Karpas-422 (cell line): Measurements from ENCODE around the gene PCCA. TPM values are rescaled to one million over a fixed set of nuclear protein-coding genes. Genes with fewer than 3 reads are reported as not detected.
"Not testable (repeated sequence)": the region's sequence is repeated elsewhere in the genome, so short reads cannot be mapped to it uniquely, and the experiment has no call there.

Experiments
- DNase-seq: peaks from one replicate; pipeline ENCODE4 v3.0.0-alpha.2; 2015
- H2AFZ ChIP-seq: fragments of 200-600 bp; sonication (generic); 2 replicates; pipeline ENCODE4 v1.6.1; 2014; ENCODE audit warnings: antibody characterized with exemption, low read length, mixed read lengths
- H3K27ac ChIP-seq: fragments of 200-600 bp; sonication (generic); 2 replicates; pipeline ENCODE4 v1.5.1; 2014; ENCODE audit warnings: mild to moderate bottlenecking, low read length, moderate library complexity
- H3K27me3 ChIP-seq: fragments of 200-600 bp; sonication (generic); 2 replicates; pipeline ENCODE4 v1.6.1; 2014; ENCODE audit warnings: low read length, mixed read lengths
- H3K36me3 ChIP-seq: fragments of 200-600 bp; sonication (generic); 2 replicates; pipeline ENCODE4 v1.6.1; 2014; ENCODE audit warnings: low read length, mixed read lengths; ENCODE audit not compliant: insufficient read depth
- H3K4me1 ChIP-seq: fragments of 200-600 bp; sonication (generic); 2 replicates; pipeline ENCODE4 v1.6.1; 2014; ENCODE audit warnings: mild to moderate bottlenecking, low read length, mixed read lengths
- H3K4me2 ChIP-seq: fragments of 200-600 bp; sonication (generic); 2 replicates; pipeline ENCODE4 v1.6.1; 2014; ENCODE audit warnings: low read length, low read depth, mild to moderate bottlenecking; ENCODE audit not compliant: poor library complexity, severe bottlenecking
- H3K4me3 ChIP-seq: fragments of 200-600 bp; sonication (generic); 2 replicates; pipeline ENCODE4 v1.5.1; 2014; ENCODE audit warnings: mild to moderate bottlenecking, antibody characterized with exemption, low read length, mixed read lengths
- H3K79me2 ChIP-seq: fragments of 200-600 bp; sonication (generic); 2 replicates; pipeline ENCODE4 v1.6.1; 2014; ENCODE audit warnings: mild to moderate bottlenecking, low read length, mixed read lengths
- H3K9ac ChIP-seq: fragments of 200-600 bp; sonication (generic); 2 replicates; pipeline ENCODE4 v1.6.0; 2014; ENCODE audit warnings: low read length
- H3K9me2 ChIP-seq: fragments of 200-600 bp; sonication (generic), shearing (Covaris generic); replicated peaks from 2 replicates; pipeline ENCODE4 v1.6.0; 2014; ENCODE audit warnings: mild to moderate bottlenecking, low read length, moderate library complexity; ENCODE audit not compliant: insufficient read depth
- H3K9me3 ChIP-seq: fragments of 300-700, 200-600 bp; sonication (generic); 2 replicates; pipeline ENCODE4 v1.6.1; 2014; ENCODE audit warnings: low read length, mixed read lengths
- H4K20me1 ChIP-seq: fragments of 200-600 bp; sonication (generic); 2 replicates; pipeline ENCODE4 v1.6.1; 2014; ENCODE audit warnings: mild to moderate bottlenecking, antibody characterized with exemption, low read length, low read depth; ENCODE audit not compliant: insufficient read depth
- small RNA-seq: library from RNA; depleted of rRNA; stranded (forward); fragments of <200 nt; gene quantifications from one replicate; pipeline ENCODE3, GENCODE V24; 2014
- total RNA-seq: library from RNA; depleted of rRNA; stranded (reverse); fragments of >200 nt; shearing (Covaris generic); gene quantifications from 2 replicates; pipeline ENCODE4 v1.2.3, GENCODE V29; 2014; ENCODE audit warnings: low replicate concordance; rRNA removed

The PCCA gene
- total RNA-seq, 1 experiment from 2014 or later, result 7.0 TPM

DNA sequence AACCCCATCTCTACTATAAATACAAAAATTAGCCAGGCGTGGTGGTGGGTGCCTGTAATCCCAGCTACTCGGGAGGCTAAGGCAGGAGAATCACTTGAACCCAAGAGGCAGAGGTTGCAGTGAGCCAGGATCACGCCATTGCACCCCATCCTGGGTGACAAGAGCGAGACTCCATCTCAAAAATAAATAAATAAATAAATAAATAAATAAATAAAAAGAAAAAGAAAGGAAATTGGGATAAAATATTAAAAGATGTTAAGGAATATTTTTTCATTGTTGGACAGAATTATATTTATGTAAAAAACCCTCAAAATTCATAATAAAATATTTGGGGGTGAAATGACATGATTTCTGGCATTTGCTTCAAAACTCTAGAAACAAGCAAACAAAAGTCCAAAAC is 488.3 kb downstream of the PCCA start:
- not testable (repeated sequence) for H3K9me2 ChIP-seq, H2AFZ ChIP-seq, H3K27me3 ChIP-seq, H3K36me3 ChIP-seq, H3K27ac ChIP-seq, H3K9me3 ChIP-seq, DNase-seq, H3K4me1 ChIP-seq, H3K4me3 ChIP-seq, H4K20me1 ChIP-seq, H3K9ac ChIP-seq, H3K4me2 ChIP-seq, H3K79me2 ChIP-seq

Small RNA genes lying within 50 kb of the gene (small RNA-seq; reads per million reads assigned to genes)
- gene AL356575.1, result not detected

Other genes starting within 250 kb of the PCCA start
- gene ZIC5, start 117.3 kb upstream of the PCCA start, total RNA-seq, result not detected in 2 replicates
- not detected in 2 replicates for gene ZIC2, start 107.3 kb upstream of the PCCA start, total RNA-seq